Dermis microvascular lymphatic vessel endothelial cell (primary cell): ENCODE results near the gene CFAP46. TPM values are rescaled to one million over a fixed set of nuclear protein-coding genes. Genes with fewer than 3 reads are reported as not detected.
"Not testable (repeated sequence)": the region's sequence is repeated elsewhere in the genome, so short reads cannot be mapped to it uniquely, and the experiment has no call there.

Source experiments
- DNase-seq, 2 donors: peaks; one replicate each; pipeline versions ENCODE4 v3.0.0 to v3.0.0-alpha.2; 2010; ENCODE audit warnings: low read depth in 2 of 2
- total RNA-seq: library from RNA; depleted of rRNA; stranded (reverse); fragments of >200 nt; gene quantifications from 2 replicates; pipeline ENCODE4 v1.2.1, GENCODE V29; 2014

The CFAP46 gene
- total RNA-seq, 1 donor from 2014 or later, result 1.2 TPM

DNA sequence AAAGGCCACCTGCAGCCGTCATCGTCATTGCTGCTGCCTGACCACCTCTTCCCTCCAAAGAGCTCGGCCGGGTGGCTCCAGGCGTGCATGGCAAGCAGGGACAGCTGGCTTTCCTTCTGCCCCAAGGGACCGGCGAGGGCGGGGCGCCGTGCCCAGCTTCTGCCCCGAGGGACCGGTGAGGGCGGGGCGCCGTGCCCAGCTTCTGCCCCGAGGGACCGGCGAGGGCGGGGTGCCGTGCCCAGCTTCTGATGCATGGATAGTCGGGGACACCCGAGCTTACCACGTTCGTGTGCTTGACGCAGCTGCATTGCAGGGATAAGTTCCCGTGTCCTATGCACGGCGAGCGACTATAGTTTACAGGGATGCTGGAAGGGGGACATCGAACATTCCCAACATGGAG lies 27.0 kb downstream of the CFAP46 start:
- no peak for DNase-seq

DNA sequence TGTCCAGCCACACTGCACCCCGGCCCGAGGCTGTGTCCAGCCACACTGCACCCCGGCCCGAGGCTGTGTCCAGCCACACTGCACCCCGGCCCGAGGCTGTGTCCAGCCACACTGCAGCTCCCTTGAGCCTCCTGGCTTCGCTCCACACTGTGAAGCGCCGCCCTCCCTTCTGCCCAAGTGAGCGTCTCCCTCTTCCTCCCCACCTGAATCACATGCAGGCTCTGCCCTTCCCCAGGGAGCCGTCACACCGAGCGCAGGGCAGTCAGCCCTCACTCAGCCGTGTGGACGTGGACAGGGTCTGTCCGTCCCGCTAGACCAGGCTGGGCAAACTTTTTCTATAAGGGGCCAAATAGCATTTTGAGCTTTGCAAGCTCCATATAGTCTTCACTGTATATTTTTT lies 27.6 kb downstream of the CFAP46 start:
- no peak for DNase-seq

- no peak for DNase-seq
Measured at GRCh38 chr10:132913559-132914115, 28.7 kb downstream of the CFAP46 start.

DNA sequence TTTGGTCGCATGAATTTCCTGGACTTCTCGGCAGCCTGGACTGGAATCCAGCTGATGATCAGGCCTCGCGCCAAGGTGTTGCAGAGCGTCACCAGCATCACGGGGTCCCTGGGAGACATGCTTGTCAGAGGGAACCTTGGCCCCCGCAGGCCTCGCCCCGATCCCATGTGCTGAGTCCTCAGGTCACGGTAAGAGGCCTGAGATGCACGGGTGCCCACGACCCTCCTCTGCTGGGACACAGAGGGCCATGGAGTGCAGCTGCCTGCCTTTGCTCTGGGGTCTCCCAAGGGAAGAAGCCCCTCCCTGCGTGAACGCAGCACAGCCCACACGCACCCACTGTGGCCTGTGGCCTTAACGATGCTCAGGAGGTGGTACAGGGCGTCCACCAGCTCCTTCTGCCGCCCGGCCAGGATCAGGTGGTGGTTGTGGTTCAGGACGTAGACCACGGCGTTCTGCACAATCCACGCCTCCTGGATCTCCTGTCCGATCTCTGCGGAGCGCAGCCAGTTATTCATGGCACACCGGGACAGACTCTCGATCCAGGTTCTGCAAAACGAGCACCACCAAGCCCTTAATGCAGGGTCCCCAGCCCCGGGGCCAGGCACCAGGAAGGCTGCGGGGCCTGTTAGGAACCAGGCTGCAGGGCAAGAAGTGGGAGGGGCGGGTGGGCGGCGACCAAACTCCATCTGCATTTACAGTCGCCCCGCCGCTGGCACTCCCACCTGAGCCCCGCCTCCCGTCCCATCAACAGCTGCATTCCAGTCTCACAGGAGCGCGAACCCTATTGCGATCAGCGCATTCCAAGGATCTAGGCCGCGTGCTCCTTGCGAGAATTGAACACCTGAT lies 29.4 kb downstream of the CFAP46 start:
- DNase-seq, result no peak

GRCh38 chr10:132912225-132912712 lies 30.1 kb downstream of the CFAP46 start:
- DNase-seq, result no peak

DNA sequence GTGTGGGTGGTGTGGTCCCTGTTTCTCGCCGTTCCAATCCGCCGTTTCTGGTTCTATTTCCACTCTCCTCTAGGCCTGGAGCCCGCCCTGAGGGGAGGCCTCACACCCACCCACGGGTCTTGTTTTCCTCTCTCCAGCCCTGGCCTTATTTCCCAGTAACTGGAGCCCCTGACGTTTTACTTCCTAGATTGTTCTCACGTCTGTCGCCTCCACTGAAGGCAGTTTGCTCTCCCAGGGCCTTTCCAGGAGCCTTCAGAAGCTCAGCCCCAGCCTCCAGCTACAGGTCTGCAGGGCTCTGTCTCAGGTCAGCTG lies 30.6 kb downstream of the CFAP46 start:
- no peak for DNase-seq

DNA sequence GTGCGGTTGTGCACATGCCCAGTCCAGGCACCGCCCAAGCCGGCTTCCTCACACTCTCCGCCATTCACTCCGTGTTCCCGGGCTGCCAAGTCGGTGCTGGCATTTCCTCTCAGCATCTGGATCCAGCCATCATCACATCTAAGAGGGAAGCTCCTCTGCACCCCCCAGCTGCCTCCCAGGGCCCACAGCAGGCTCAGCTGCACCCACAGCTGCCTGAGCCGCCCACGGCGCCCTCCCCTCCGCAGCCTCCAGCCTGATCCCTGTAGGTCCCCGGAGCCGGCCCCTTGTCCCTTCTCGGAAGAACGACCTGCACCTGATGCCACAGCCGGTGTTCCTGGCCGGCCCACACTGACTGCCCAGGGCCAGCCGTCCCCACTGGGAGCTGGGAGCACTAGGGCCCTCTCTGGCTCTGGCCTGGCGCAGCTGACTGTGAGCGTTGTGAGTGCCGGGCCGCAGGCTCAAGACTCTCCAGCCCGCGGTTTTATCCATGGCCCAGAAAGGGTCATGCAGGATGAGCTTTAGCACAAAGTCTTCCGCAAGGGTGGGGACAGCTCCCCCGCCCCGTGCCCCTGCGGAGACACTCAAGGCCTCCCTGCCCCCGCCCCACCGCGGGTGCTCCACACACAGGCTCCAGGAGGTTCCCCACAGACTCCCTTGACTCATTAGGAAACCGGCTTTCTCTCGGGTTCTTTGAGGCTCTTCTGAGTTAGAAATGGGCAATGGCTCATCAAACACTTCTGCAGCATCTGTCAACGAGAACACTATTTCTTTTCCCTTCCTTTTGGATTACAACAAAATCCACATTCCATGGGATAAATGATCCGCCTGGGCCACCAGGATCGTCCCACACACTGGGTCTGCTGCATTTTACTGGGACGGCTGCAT lies 31.2 kb downstream of the CFAP46 start:
- DNase-seq, result no peak

DNA sequence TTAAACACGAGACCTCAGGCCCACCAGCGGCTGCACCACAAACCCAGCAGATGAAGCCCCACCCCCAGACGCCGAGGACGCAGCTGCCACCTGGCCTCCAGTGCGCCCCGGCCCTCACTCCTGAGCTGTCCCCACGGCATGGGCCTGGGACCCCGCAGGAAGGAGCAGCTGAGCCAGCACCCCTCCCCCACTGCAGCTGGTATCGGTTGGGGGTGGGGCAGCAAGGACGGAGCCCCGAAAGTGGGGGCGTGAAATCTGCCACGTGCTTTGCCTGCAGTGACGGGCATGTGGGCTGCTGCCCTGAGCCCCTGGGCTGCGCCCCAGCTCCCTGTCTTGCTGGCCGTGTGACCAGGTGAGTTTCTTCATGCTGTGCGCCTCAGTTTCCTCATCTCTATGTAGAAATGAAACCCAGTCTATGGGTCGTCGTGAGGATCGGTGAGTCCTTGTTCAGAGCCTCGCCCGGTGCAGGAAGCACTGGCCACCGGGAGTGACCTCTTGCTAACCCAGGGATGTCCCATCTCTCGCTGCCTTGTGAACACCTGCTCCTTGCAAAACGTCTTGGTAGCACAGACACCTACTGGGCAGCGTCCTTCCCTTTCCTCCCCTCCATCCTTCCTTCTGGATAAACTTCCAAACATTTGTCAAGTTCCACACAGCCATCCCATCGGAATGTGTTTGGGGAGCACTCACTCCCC lies 32.0 kb downstream of the CFAP46 start:
- no peak for DNase-seq

DNA sequence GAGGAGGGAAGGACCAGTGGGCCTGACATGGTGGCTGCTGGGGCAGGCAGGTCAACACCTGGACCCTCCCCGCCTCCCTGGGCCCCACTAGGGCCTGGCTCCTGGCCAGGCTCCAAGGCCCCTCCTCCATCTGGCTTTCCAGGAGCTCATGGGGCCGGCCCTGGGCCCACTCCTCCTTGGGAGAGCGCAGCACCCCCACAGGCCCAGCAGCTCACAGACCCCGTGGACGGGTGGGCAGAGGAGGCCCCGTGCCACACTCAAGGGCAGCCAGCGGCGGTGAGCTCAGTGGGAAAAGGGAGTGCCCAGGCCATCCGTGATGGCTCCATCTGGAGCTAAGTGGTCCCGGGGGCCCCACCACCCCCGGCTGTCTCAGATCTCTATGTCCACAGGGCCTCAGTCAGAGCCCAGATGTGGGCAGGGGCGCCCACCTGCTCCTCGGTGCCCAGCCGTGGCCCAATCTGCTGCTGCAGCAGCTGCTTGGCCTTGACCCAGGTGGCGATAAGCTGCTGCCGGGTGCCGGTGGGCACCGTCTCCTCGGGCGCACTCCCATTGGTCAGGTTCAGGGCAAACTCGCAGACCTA lies 32.8 kb downstream of the CFAP46 start:
- DNase-seq, result no peak

GRCh38 chr10:132908621-132909295 lies 33.6 kb downstream of the CFAP46 start:
- DNase-seq, result no peak

DNA sequence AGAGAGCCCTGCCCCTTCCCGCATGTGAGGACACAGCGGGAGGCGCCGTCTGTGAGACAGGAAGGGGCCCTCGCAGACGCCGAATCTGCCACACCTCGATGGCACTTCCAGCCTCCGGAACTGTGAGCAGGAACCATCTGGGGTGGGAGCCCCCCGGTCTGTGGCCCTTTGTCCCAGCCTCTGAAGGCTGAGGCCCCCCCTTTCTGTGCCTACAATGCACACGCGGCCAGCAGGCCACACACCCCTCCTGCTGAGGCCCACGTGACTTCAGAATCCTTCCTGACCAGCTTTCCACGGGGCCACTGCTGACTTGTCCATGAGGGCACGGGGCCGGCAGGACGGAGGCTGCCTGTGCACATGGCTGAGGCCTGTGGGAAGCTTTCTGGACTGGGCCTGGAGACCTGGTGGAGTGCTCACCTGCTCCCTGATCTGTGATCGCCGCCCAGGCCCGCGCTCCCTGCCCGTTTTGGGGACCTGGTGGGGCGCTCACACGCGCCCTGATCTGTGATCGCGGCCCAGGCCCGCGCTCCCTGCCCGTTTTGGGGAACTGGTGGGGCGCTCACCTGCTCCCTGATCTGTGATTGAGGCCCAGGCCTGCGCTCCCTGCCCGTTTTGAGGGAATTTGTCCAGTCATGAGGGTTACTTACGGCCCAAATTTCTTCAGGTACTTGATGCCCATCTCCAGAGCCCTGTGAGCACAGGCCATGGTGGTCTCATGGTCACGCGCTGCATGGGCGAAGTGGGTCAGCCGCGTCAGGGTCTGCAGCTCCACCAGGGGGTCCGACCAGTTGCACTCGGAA lies 34.3 kb downstream of the CFAP46 start:
- DNase-seq, result no peak

- DNase-seq, result no peak
Measured at GRCh38 chr10:132906836-132907235, 35.5 kb downstream of the CFAP46 start.

DNA sequence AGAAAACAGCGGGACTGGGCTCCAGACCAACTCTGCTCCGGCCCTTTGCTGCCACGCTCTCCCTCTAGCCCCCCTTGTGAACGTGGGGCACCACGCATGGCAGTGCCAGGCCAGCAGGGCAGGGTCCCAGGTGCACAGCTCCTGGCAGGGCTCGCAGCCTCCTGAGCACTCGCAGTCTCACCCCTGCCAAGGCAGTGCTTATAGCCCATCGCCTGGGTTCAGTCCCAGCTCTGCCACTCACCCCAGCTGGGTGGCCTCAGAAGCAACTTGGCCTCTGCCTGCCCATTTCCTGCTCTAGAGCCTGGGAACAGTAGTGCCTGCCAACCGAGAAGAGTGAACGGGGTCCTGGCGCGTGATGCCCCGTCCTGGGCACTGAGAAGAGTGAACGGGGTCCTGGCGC lies 36.3 kb downstream of the CFAP46 start:
- DNase-seq, result no peak

GRCh38 chr10:132905661-132906060 lies 36.7 kb downstream of the CFAP46 start:
- no peak for DNase-seq

GRCh38 chr10:132904814-132905649 lies 37.3 kb downstream of the CFAP46 start:
- DNase-seq, result no peak

DNA sequence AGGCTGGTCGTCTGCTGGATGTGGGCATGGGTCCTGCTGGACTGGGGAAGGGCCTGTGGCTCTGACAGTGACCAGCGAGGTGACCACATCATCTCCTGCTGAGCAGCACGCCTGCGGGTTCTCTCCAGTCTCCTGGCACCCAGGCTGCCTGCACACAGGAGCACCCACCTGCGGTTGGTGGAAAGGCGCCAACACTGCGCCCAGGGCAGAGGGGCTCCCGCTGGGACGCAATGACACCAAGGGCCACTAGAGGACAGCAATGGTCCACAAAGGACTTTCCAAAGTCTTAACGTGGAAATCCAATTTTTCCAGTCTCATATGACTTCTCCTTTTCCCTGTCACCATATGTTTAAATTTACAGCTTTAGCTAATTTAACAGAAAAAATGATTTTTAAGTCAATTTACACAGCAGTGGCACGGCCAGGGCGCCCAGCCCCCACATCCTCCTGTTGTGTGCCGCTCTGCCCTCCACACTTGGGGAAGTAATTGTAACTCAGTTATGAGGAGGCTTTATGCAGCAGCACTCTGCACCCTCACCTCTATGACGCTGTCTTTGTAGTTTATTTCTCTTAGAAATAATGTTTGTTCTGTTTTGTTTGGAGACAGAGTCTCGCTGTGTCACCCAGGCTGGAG lies 38.1 kb downstream of the CFAP46 start:
- peak in 1 of 2 donors; percentile 39 for DNase-seq

DNA sequence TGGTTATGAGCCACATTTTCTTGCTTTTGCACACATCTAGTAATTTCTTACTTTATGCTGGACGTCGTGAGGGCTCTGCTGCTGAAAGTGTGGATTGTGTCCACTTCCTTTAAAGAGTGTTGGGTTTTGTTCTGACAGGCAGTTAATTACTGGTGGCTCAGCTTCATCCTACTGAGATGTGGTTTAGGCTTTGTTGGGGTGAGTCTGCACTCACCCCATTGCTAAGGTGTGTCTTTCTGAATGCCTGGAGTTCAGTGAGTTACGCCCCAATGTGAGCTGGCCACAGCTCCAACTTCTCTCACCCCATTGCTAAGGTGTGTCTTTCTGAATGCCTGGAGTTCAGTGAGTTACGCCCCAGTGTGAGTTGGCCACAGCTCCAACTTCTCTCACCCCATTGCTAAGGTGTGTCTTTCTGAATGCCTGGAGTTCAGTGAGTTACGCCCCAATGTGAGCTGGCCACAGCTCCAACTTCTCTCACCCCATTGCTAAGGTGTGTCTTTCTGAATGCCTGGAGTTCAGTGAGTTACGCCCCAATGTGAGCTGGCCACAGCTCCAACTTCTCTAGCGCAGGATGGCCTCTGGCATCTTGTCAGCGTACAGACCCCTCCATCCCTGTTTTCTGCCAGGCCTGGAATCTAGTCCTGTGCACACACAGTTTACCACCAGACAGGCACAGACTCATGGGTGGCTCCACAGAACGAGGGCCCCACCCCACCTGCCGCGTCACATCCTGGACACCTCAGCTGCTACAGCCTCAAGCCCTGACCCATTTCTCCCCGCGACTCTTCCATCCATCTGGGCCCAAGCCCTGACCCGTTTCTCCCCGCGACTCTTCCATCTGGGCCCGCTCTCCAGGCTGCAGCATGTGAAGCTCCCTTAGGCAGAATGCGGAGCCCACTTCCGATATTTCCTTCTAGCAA lies 39.5 kb downstream of the CFAP46 start:
- not testable (repeated sequence) for DNase-seq
